ENCODE measurements around the gene CNOT10.

The CNOT10 gene

GRCh38 chr3:32675650-32676049, 9.3 kb upstream of the CNOT10 start:
- TF ChIP-seq CTCF (IDR thresholded peaks at IDR 0.05), result no peak
- TF ChIP-seq ZFX (IDR thresholded peaks at IDR 0.05; ENCODE audit: borderline replicate concordance), result no peak
- no peak overlapping the region for H3K27ac ChIP-seq

- TF ChIP-seq CTCF (IDR thresholded peaks at IDR 0.05), result no peak
- no peak for TF ChIP-seq ZFX (IDR thresholded peaks at IDR 0.05; ENCODE audit: borderline replicate concordance)
- no peak overlapping the region for H3K27ac ChIP-seq
Observed at GRCh38 chr3:32681811-32682210, 3.2 kb upstream of the CNOT10 start.

- TF ChIP-seq CTCF (IDR thresholded peaks at IDR 0.05), result no peak
- TF ChIP-seq ZFX (IDR thresholded peaks at IDR 0.05; ENCODE audit: borderline replicate concordance), result no peak
- H3K27ac ChIP-seq, result peak overlapping the region; percentile 85
Observed at GRCh38 chr3:32684029-32684799, 774 bp upstream of the CNOT10 start.

GRCh38 chr3:32685543-32686185, 676 bp downstream of the CNOT10 start:
- peak overlapping the region; percentile 85 for H3K27ac ChIP-seq
- TF ChIP-seq ZFX (IDR thresholded peaks at IDR 0.05; ENCODE audit: borderline replicate concordance), result no peak
- TF ChIP-seq CTCF (IDR thresholded peaks at IDR 0.05), result no peak; the same call in 1 of the 2 replicates

GRCh38 chr3:32686713-32687112, 1.7 kb downstream of the CNOT10 start:
- no peak for TF ChIP-seq CTCF (IDR thresholded peaks at IDR 0.05)
- TF ChIP-seq ZFX (IDR thresholded peaks at IDR 0.05; ENCODE audit: borderline replicate concordance), result no peak

GRCh38 chr3:32691847-32692246, 6.9 kb downstream of the CNOT10 start:
- H3K27ac ChIP-seq, result no peak overlapping the region
- TF ChIP-seq ZFX (IDR thresholded peaks at IDR 0.05; ENCODE audit: borderline replicate concordance), result no peak
- TF ChIP-seq CTCF (IDR thresholded peaks at IDR 0.05), result no peak

More at GRCh38 chr3:32686713-32687112, 1.7 kb downstream of the CNOT10 start:
- no peak overlapping the region for H3K27ac ChIP-seq

- TF ChIP-seq CTCF (IDR thresholded peaks at IDR 0.05), result no peak
- TF ChIP-seq ZFX (IDR thresholded peaks at IDR 0.05; ENCODE audit: borderline replicate concordance), result no peak
- no peak overlapping the region for H3K27ac ChIP-seq
Observed at GRCh38 chr3:32696523-32696922, 11.5 kb downstream of the CNOT10 start.

Measured in 22Rv1 (cell line).